GM19035 (cell line): ENCODE measurements around the gene AKIP1.
"Not testable (repeated sequence)": the region's sequence is repeated elsewhere in the genome, so short reads cannot be mapped to it uniquely, and the experiment has no call there.

ENCODE experiments used
- ATAC-seq: cut with Tn5 transposase; IDR thresholded peaks from one replicate; pipeline ENCODE4 v1.9.1; 2021; ENCODE audit not compliant: unreplicated experiment

AKIP1 gene, protein sequence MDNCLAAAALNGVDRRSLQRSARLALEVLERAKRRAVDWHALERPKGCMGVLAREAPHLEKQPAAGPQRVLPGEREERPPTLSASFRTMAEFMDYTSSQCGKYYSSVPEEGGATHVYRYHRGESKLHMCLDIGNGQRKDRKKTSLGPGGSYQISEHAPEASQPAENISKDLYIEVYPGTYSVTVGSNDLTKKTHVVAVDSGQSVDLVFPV

GRCh38 chr11:8911029-8911823 lies at the start of gene AKIP1:
TSS of gene AKIP1 (plus strand) at chr11:8911189. CDS start at chr11:8911450, 261 bp downstream.
- peak; percentile 79 for ATAC-seq

- ATAC-seq: no peak
Observed at GRCh38 chr11:8863838-8864237, 47.2 kb upstream of the AKIP1 start.

- ATAC-seq: no peak
Observed at GRCh38 chr11:8865304-8865703, 45.7 kb upstream of the AKIP1 start.

DNA sequence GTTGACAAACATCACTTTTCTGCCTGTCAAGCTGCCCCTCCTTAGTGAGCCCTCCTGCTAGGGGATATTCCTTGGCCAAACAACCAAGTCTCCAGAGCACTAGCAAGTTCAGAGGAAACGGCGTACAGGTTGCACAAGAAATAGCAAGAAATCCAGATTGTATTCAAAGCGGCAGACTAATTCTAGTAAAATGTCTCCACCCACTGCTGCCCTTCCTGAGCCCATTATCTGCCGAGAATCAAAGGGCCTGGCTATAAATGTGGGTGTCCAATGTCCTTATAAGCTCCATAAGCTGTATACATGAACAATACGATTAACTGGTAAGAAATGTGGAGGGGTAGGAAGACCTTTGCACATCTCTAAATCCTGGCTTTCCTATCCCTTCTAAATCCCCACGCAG lies 44.0 kb upstream of the AKIP1 start:
- ATAC-seq: no peak

DNA sequence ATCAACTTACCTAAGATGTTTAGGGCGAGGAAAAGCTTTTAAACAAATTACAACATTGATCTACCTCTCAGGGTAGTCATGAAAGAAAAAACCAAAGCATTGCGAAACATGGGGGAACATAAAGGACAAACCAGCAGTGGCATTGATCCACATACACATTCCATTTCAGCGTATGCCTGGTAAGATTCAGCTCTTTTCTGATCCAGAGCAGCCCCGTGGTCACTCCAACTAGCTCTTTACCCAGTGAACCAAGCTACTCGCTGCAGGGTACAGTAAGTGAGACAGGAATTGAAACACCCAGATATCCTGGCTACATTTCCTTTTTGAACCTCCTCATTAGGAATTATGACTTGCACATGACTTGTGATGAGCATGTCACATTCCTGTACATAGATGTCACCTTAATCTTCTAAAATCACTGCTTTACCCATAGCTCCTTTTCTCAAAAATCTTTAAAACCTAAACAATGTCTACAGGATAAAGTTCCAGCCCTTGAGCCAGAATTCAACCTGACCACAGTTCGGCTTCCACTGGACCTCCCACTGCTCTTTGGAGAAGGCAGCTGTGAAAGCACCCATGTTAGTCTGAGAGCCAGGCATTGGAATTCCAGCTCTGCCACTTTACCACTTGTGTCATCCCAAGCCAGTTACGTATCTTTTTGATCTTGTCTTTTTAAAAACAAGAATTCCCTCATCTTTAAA lies 42.9 kb upstream of the AKIP1 start:
- no peak for ATAC-seq

DNA sequence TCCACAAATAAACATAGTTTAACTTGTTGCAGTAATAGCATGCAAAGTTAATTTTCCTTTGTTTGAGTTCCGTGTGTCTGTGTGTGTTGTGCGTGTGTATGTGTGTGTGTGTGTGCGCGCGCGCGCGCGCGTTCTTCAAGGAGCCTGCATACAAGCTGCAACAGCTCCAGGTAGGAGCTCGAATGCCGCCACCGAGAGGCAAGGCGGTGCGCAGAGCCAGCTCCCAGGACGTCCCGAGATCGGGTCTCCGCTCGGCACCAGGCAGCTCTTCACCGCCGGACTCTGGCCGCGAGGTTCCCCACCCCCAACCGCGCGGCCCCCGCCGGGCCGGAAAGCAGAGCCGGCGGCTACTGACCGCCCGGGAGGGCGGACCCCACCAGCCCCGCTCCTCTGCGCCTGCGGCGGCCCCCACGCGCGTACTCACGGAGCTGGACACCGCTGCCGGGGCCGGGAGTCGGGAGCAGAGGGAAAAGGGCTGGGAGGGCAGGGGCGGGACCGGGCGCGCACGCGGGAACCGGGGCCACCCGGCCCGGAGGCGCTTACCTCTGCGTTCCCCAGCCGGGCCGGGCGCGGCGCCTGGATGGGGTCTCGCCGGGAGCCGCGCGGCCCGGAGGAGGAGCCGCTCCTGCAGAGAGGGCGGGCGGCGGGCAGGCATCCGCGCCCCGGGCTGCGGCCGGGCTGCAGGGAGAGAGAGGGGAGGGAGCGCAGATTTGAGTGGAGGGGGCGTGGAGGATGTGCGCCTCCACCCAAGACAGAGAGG lies 40.4 kb upstream of the AKIP1 start:
- no peak for ATAC-seq

- ATAC-seq: no peak
Observed at GRCh38 chr11:8871171-8871775, 39.7 kb upstream of the AKIP1 start.

- no peak for ATAC-seq
Observed at GRCh38 chr11:8871962-8872361, 39.0 kb upstream of the AKIP1 start.

DNA sequence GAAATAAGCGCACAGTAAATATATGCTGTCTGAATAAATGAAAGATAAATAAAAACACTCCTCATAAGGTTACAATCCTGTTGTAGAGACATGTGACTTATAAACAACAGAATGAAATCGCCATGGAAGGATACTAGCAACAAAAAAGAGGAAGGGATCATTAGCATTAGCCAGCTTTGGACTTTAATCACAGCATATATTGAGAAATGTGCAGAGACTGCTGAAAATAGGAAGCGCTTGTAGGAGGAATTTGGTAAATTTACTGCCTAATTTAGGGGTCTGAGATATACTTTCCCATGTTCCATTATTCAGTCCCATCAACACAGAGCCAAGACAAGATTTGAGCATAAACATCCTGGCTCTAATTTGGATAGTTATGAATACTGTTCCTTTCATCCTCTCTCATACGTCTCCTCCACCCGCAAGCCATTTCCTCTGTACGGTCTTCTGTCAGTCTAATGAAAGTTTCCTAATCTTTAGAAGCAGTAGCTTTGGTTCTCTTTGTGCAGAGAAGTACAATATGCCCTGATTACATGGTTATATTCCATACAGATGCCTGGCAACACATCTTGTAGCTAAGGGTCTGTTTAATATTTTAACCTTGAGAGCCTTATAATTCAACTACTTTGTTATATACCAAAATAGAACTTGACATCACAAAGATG lies 37.1 kb upstream of the AKIP1 start:
- no peak for ATAC-seq

GRCh38 chr11:8878771-8879170 lies 32.2 kb upstream of the AKIP1 start:
- ATAC-seq: no peak

GRCh38 chr11:8881585-8881984 lies 29.4 kb upstream of the AKIP1 start:
- not testable (repeated sequence) for ATAC-seq

GRCh38 chr11:8886322-8886721 lies 24.7 kb upstream of the AKIP1 start:
- no peak for ATAC-seq

- ATAC-seq: not testable (repeated sequence)
Observed at GRCh38 chr11:8891185-8891584, 19.8 kb upstream of the AKIP1 start.

GRCh38 chr11:8899119-8899753 lies 11.8 kb upstream of the AKIP1 start:
- no peak for ATAC-seq

DNA sequence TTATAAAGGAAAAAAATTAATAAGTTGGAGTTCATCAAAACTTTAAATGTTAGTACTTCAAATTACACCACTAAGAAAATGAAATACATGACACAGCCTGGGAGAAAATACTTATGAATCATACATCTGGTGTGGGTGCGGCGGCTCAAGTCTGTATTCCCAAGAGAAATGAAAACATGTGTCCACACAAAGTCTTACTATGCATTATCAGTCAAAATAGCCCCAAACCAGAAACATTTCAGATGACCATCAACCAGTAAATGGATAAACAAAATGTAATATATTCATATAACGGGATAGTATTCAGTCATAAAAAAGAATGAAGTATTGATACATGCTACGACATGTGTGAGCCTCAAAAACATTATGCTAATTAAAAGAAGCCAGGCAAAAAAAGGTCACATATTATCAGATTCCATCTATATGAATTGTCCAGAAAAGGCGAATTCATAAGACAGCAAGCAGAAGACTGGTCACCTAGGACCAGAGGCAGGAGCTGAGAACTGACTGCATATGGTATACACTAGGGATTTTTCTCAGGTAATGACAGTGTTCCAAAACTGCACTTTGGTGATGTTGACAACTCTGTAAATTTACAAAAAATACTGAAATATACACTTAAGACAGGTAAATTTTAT lies 5.3 kb upstream of the AKIP1 start:
- ATAC-seq: no peak

DNA sequence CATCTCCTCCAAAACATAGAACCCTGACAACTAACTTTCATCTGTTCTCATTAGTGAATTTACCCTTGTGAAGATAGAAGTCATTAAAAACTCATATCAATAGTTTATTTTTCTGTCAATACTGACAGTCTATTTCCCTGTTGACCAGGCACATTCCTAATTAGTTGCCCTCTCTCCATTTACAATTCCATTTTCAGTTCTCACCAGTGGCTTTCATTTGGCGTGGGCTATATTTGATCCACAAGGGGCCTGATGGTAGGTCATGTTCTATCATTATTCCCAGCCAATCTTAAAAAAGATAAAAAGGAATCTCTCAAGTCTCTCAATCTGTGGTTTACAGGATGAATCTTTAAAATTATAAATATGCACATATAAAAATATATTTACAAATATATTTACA lies 3.9 kb upstream of the AKIP1 start:
- no peak for ATAC-seq

- no peak for ATAC-seq
Observed at GRCh38 chr11:8908099-8908498, 2.9 kb upstream of the AKIP1 start.

DNA sequence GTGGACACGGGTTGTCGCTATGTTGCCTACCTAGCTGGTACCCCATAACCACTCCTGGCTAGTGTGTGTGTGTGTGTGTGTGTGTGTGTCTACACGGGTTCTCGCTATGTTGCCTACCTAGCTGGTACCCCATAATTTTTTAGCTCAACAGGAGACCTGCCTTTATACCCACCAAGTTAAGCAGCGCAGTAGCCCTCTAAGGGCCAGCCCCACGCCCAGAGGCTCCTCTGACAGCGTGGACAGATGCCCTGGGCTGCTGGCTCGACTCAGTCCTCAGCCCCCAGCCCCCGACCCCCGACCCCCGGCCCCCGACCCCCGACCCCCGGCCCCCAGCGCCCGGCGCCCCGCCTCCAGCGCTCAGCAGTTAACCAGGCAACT lies 351 bp upstream of the AKIP1 start:
- ATAC-seq: peak; percentile 18

GRCh38 chr11:8913961-8914660 lies 3.1 kb downstream of the AKIP1 start:
- no peak for ATAC-seq
